ENCODE data around the gene SNX5. TPM values are rescaled to one million over a fixed set of nuclear protein-coding genes. Genes with fewer than 3 reads are reported as not detected.

The SNX5 gene
- total and polyA plus RNA-seq, 4 experiments from 2014 or later: 81.5 to 96.5 (median 88.9) TPM

DNA sequence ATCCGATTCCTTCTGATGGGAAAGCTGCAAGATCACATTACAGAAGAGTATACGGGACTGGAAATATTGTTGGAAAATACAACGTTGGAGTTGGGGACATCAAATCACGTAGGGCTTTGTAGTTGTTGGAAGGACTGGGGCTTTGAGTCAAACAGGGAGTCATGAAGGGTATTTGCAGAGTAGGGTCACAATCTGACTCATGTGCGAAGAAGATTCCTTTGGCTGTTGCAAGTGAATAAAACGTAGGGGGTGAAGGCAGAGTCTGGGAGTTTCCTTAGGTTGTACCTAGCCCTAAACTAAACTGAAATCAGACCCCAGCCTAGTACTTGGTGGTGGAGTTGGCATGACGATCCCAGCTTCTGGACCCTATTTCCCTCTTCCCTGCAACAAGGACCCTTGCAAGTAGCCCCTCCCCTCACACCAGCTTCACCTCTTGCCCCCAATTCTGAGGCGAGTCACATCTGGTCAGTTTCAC, 32.3 kb downstream of the SNX5 start:
- Histone ChIP-seq H3K36me3 (ENCODE audit: insufficient read depth, low read length) (no peaks in the 10 kb centered on the region), H3K27me3 (ENCODE audit: insufficient read depth, low read length) (no peaks in the 10 kb centered on the region), H3K27ac (ENCODE audit: low read depth, low read length) (no peak overlapping the region), H3K9me3 (ENCODE audit: control insufficient read depth in 1 of 2, low read length in 2 of 2) (no peaks in the 10 kb centered on the region), H3K4me3 (ENCODE audit: low read length in 2 of 2) (no peak overlapping the region), H3K4me1 (ENCODE audit: insufficient read depth, low read length) (peaks cover 13% of the 10 kb centered on the region)
- intact Hi-C loops (cut with micrococcal nuclease): no loop called here
- Mint-ChIP-seq H3K27ac (no peak overlapping the region), H3K4me3 (no peak overlapping the region), H3K27me3 (peaks cover 0 to 3% of the 10 kb centered on the region in 2 donors), H3K4me1 (peaks cover 4 to 14% (median 11%) of the 10 kb centered on the region in 4 donors), H3K9me3 (peaks cover 0 to 5% (median 2%) of the 10 kb centered on the region in 8 donors), H3K36me3 (peaks cover 4 to 5% of the 10 kb centered on the region in 2 donors)
- DNase-seq: no peak
- ChIA-PET POLR2A (ENCODE audit: partially characterized antibody) (no interaction called here), CTCF (ENCODE audit: partially characterized antibody) (interaction anchor here (1.2 to 5.0 kb wide), 3 partner anchors 10 to 34 kb away, joined by 3 to 51 read pairs (median 5); partner anchors contain the start of gene SNX5)

GRCh38 chr20:17935761-17936160, 32.8 kb downstream of the SNX5 start:
- no peak overlapping the region for H3K4me3 Mint-ChIP-seq
- Histone ChIP-seq H3K27me3 (ENCODE audit: insufficient read depth, low read length) (no peaks in the 10 kb centered on the region), H3K27ac (ENCODE audit: low read depth, low read length) (no peak overlapping the region)

DNA sequence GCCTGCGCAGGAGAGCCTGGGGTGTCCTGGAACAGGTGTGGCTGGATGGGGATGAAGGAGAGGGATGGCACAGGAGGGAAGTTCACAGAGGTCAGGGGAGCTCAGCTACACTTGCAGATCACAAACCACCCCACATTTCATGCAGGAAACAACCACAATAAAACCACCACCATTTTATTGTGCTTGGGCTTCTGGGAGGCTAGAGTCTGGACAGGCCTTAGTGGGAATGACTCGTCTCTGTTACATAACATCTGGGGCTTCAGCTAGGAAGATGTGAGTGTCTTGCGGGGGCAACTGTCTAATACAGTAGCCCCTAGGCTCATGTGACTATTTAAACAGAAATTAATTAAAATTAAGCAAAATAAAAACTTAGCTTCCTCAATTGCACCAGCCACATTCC, 33.4 kb downstream of the SNX5 start:
- H3K27ac ChIP-seq (ENCODE audit: low read depth, low read length): no peak overlapping the region
- H3K36me3 ChIP-seq (ENCODE audit: insufficient read depth, low read length): no peaks in the 10 kb centered on the region
- POLR2A ChIA-PET (ENCODE audit: partially characterized antibody): no interaction called here
- intact Hi-C loops (cut with micrococcal nuclease): no loop called here
- CTCF ChIA-PET (ENCODE audit: partially characterized antibody): interaction anchor here (5.0 kb wide), 1 partner anchor 29 kb away, joined by 51 read pairs; the partner anchor contains the start of gene SNX5
- H3K4me1 Mint-ChIP-seq: peaks cover 4 to 14% (median 11%) of the 10 kb centered on the region in 4 donors
- H3K9me3 ChIP-seq (ENCODE audit: control insufficient read depth in 1 of 2, low read length in 2 of 2): no peaks in the 10 kb centered on the region
- H3K36me3 Mint-ChIP-seq: peaks cover 2 to 4% of the 10 kb centered on the region in 2 donors
- no peak overlapping the region for H3K4me3 ChIP-seq (ENCODE audit: low read length in 2 of 2)
- H3K4me1 ChIP-seq (ENCODE audit: insufficient read depth, low read length): peaks cover 13% of the 10 kb centered on the region
- peak overlapping the region in 1 of 7 donors; percentile 29 for H3K27ac Mint-ChIP-seq
- no peak for DNase-seq
- H3K27me3 Mint-ChIP-seq: peaks cover 0 to 3% of the 10 kb centered on the region in 2 donors
- no peak overlapping the region for H3K4me3 Mint-ChIP-seq
- peaks cover 0 to 7% (median 4%) of the 10 kb centered on the region in 8 donors for H3K9me3 Mint-ChIP-seq
- H3K27me3 ChIP-seq (ENCODE audit: insufficient read depth, low read length): no peaks in the 10 kb centered on the region

More at GRCh38 chr20:17935761-17936160, 32.8 kb downstream of the SNX5 start:
- H3K36me3 ChIP-seq (ENCODE audit: insufficient read depth, low read length): no peaks in the 10 kb centered on the region
- no peak overlapping the region for H3K4me3 ChIP-seq (ENCODE audit: low read length in 2 of 2)
- H3K4me1 ChIP-seq (ENCODE audit: insufficient read depth, low read length): peaks cover 13% of the 10 kb centered on the region
- no peaks in the 10 kb centered on the region for H3K9me3 ChIP-seq (ENCODE audit: control insufficient read depth in 1 of 2, low read length in 2 of 2)
- CTCF ChIA-PET (ENCODE audit: partially characterized antibody): interaction anchor here (1.4 to 5.0 kb wide), 2 partner anchors 28 to 33 kb away, joined by 5 to 51 read pairs; partner anchors contain the start of gene SNX5
- Mint-ChIP-seq H3K27ac (no peak overlapping the region), H3K36me3 (peaks cover 2 to 4% of the 10 kb centered on the region in 2 donors), H3K9me3 (peaks cover 0 to 6% (median 4%) of the 10 kb centered on the region in 8 donors), H3K27me3 (peaks cover 0 to 3% of the 10 kb centered on the region in 2 donors), H3K4me1 (peaks cover 4 to 14% (median 11%) of the 10 kb centered on the region in 4 donors)
- intact Hi-C loops (cut with micrococcal nuclease): no loop called here
- DNase-seq: no peak
- POLR2A ChIA-PET (ENCODE audit: partially characterized antibody): no interaction called here

- no peak overlapping the region for H3K4me3 ChIP-seq (ENCODE audit: low read length in 2 of 2)
- peaks cover 0 to 7% (median 4%) of the 10 kb centered on the region in 8 donors for H3K9me3 Mint-ChIP-seq
- CTCF ChIA-PET (ENCODE audit: partially characterized antibody): interaction anchor here (1.0 kb wide), 1 partner anchor 429 kb away, joined by 3 read pairs; no protein-coding TSS in a partner anchor
- no peaks in the 10 kb centered on the region for H3K27me3 ChIP-seq (ENCODE audit: insufficient read depth, low read length)
- DNase-seq: no peak
- POLR2A ChIA-PET (ENCODE audit: partially characterized antibody): no interaction called here
- H3K4me1 ChIP-seq (ENCODE audit: insufficient read depth, low read length): peaks cover 8% of the 10 kb centered on the region
- H3K4me3 Mint-ChIP-seq: no peak overlapping the region
- H3K9me3 ChIP-seq (ENCODE audit: control insufficient read depth in 1 of 2, low read length in 2 of 2): no peaks in the 10 kb centered on the region
- H3K27ac Mint-ChIP-seq: no peak overlapping the region
- H3K36me3 Mint-ChIP-seq: peaks cover 2 to 4% of the 10 kb centered on the region in 2 donors
- intact Hi-C loops (cut with micrococcal nuclease): no loop called here
- no peak overlapping the region for H3K27ac ChIP-seq (ENCODE audit: low read depth, low read length)
- peaks cover 0 to 3% of the 10 kb centered on the region in 2 donors for H3K27me3 Mint-ChIP-seq
- no peaks in the 10 kb centered on the region for H3K36me3 ChIP-seq (ENCODE audit: insufficient read depth, low read length)
- peaks cover 2 to 6% (median 4%) of the 10 kb centered on the region in 4 donors for H3K4me1 Mint-ChIP-seq
Observed at GRCh38 chr20:17934141-17934862, 34.3 kb downstream of the SNX5 start.

GRCh38 chr20:17933711-17934110, 34.9 kb downstream of the SNX5 start:
- H3K9me3 ChIP-seq (ENCODE audit: control insufficient read depth in 1 of 2, low read length in 2 of 2): no peaks in the 10 kb centered on the region
- intact Hi-C loops (cut with micrococcal nuclease): no loop called here
- no peak for DNase-seq
- Mint-ChIP-seq H3K27me3 (peaks cover 0 to 3% of the 10 kb centered on the region in 2 donors), H3K36me3 (peaks cover 0 to 4% of the 10 kb centered on the region in 2 donors), H3K4me3 (no peak overlapping the region), H3K4me1 (peaks cover 0 to 4% (median under 1%) of the 10 kb centered on the region in 4 donors), H3K27ac (no peak overlapping the region), H3K9me3 (peaks cover 0 to 7% (median 4%) of the 10 kb centered on the region in 8 donors)
- H3K27ac ChIP-seq (ENCODE audit: low read depth, low read length): no peak overlapping the region
- H3K36me3 ChIP-seq (ENCODE audit: insufficient read depth, low read length): no peaks in the 10 kb centered on the region
- no peaks in the 10 kb centered on the region for H3K27me3 ChIP-seq (ENCODE audit: insufficient read depth, low read length)
- H3K4me1 ChIP-seq (ENCODE audit: insufficient read depth, low read length): peaks cover 2% of the 10 kb centered on the region
- CTCF ChIA-PET (ENCODE audit: partially characterized antibody): interaction anchor here (1.0 kb wide), 1 partner anchor 428 kb away, joined by 3 read pairs; no protein-coding TSS in a partner anchor
- H3K4me3 ChIP-seq (ENCODE audit: low read length in 2 of 2): no peak overlapping the region
- POLR2A ChIA-PET (ENCODE audit: partially characterized antibody): interaction anchor here (0.6 kb wide), 1 partner anchor 61 kb away, joined by 3 read pairs; no protein-coding TSS in a partner anchor

DNA sequence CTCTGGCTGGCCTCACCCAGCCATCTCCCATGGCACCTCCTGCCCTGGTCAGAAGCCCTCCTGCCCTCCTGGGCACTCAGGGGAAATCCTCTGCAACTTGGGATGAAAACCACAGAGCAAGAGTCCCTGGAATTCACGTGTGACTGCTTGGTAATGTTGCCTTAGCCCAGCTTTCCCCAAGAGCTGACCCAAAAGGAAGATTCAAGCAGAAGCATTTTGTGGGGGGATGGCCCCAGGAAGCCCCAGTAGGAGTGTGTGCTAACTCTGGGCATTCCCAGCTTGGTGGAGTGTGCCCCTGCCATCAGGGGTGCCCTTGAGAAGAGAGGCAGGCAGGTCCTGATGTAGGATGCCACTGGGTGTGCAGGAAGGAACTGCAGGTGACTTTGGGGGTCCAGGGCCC, 35.5 kb downstream of the SNX5 start:
- H3K27me3 Mint-ChIP-seq: peaks cover 0 to 3% of the 10 kb centered on the region in 2 donors
- peaks cover 0 to 4% (median 0%) of the 10 kb centered on the region in 4 donors for H3K4me1 Mint-ChIP-seq
- peaks cover 0 to 4% of the 10 kb centered on the region in 2 donors for H3K36me3 Mint-ChIP-seq
- no peak overlapping the region for H3K4me3 Mint-ChIP-seq
- H3K36me3 ChIP-seq (ENCODE audit: insufficient read depth, low read length): no peaks in the 10 kb centered on the region
- ChIA-PET POLR2A (ENCODE audit: partially characterized antibody) (interaction anchor here (0.6 kb wide), 1 partner anchor 62 kb away, joined by 3 read pairs; no protein-coding TSS in a partner anchor), CTCF (ENCODE audit: partially characterized antibody) (interaction anchor here (0.6 to 1.0 kb wide), 2 partner anchors 427 to 429 kb away, joined by 3 read pairs; no protein-coding TSS in a partner anchor)
- H3K27ac Mint-ChIP-seq: no peak overlapping the region
- no peak for DNase-seq
- no peak overlapping the region for H3K4me3 ChIP-seq (ENCODE audit: low read length in 2 of 2)
- intact Hi-C loops (cut with micrococcal nuclease): no loop called here
- H3K9me3 Mint-ChIP-seq: peaks cover 0 to 7% (median 4%) of the 10 kb centered on the region in 8 donors
- no peaks in the 10 kb centered on the region for H3K27me3 ChIP-seq (ENCODE audit: insufficient read depth, low read length)
- H3K27ac ChIP-seq (ENCODE audit: low read depth, low read length): no peak overlapping the region
- H3K9me3 ChIP-seq (ENCODE audit: control insufficient read depth in 1 of 2, low read length in 2 of 2): no peaks in the 10 kb centered on the region
- H3K4me1 ChIP-seq (ENCODE audit: insufficient read depth, low read length): no peaks in the 10 kb centered on the region

DNA sequence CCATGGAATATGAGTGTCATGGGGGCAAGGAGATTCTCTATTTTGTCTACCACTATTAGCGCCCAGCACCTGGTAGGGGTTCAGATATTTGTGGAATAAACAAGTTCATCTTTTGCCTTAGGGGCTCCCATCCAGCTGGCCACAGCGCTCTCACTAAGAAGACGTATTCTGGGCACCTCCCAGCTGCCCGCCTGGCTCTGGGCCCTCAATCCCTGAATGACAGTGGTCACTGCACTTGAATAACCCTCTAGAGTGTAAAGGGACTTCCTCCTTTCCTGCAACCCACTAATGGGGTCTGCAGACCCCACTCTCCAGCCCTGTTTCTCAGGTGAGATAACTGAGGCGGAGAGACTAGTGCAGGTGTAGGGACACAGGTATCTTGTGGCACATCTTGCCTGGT, 36.2 kb downstream of the SNX5 start:
- H3K4me3 Mint-ChIP-seq: no peak overlapping the region
- H3K4me1 ChIP-seq (ENCODE audit: insufficient read depth, low read length): no peaks in the 10 kb centered on the region
- H3K9me3 ChIP-seq (ENCODE audit: control insufficient read depth in 1 of 2, low read length in 2 of 2): no peaks in the 10 kb centered on the region
- no peaks in the 10 kb centered on the region for H3K27me3 ChIP-seq (ENCODE audit: insufficient read depth, low read length)
- peaks cover 0 to 4% of the 10 kb centered on the region in 2 donors for H3K36me3 Mint-ChIP-seq
- ChIA-PET CTCF (ENCODE audit: partially characterized antibody) (no interaction called here), POLR2A (ENCODE audit: partially characterized antibody) (no interaction called here)
- peaks cover 0 to 7% (median 4%) of the 10 kb centered on the region in 8 donors for H3K9me3 Mint-ChIP-seq
- intact Hi-C loops (cut with micrococcal nuclease): no loop called here
- no peaks in the 10 kb centered on the region for H3K36me3 ChIP-seq (ENCODE audit: insufficient read depth, low read length)
- peaks cover 0 to 4% (median 0%) of the 10 kb centered on the region in 4 donors for H3K4me1 Mint-ChIP-seq
- no peak overlapping the region for H3K27ac Mint-ChIP-seq
- H3K27ac ChIP-seq (ENCODE audit: low read depth, low read length): no peak overlapping the region
- DNase-seq: no peak
- H3K27me3 Mint-ChIP-seq: peaks cover 0 to 5% of the 10 kb centered on the region in 2 donors
- no peak overlapping the region for H3K4me3 ChIP-seq (ENCODE audit: low read length in 2 of 2)

All from CD4-positive, alpha-beta memory T cell (primary cell).